Activated B cell treated with CpG ODN at 0.5 μM for 24 hours (primary cell): Measurements from ENCODE around the gene MT3. TPM values are rescaled to one million over a fixed set of nuclear protein-coding genes. Genes with fewer than 3 reads are reported as not detected.

ENCODE experiments used
- ATAC-seq: fragments of 200-7000 bp; cut with Tn5 transposase; one replicate; pipeline ENCODE4 v1.10.0; 2021; ENCODE audit warnings: low read depth, mild to moderate bottlenecking, moderate library complexity
- CTCF ChIA-PET: fragments of 350-600 bp; sonication (Branson Sonifier 250); formaldehyde crosslinking; loops from one replicate; lab custom pipeline; 2021; ENCODE audit warnings: antibody characterized with exemption; lab: Charles Lee
- POLR2A ChIA-PET: fragments of 350-600 bp; sonication (Branson Sonifier 250); formaldehyde crosslinking; loops from one replicate; lab custom pipeline; 2021; ENCODE audit warnings: antibody characterized with exemption; lab: Charles Lee
- DNase-seq: peaks from one replicate; pipeline ENCODE4 v3.0.0; 2022
- H3K27ac Mint-ChIP-seq: one replicate; pipeline ENCODE4 v1.8.0; 2020; ENCODE audit warnings: mixed read lengths
- H3K27me3 Mint-ChIP-seq: one replicate; pipeline ENCODE4 v1.8.0; 2021; ENCODE audit warnings: mixed read lengths
- H3K36me3 Mint-ChIP-seq: one replicate; pipeline ENCODE4 v1.8.0; 2021; ENCODE audit warnings: low read depth, mixed read lengths
- H3K4me1 Mint-ChIP-seq: one replicate; pipeline ENCODE4 v1.8.0; 2021; ENCODE audit warnings: mixed read lengths
- H3K4me3 Mint-ChIP-seq: one replicate; pipeline ENCODE4 v1.8.0; 2020; ENCODE audit warnings: mild to moderate bottlenecking, mixed read lengths
- H3K9me3 Mint-ChIP-seq: one replicate; pipeline ENCODE4 v1.8.0; 2020; ENCODE audit warnings: mixed read lengths
- CTCF ChIP-seq: fragments of 200-600 bp; IDR thresholded peaks from one replicate; pipeline ENCODE4 v1.8.0; 2022; ENCODE audit warnings: antibody characterized with exemption, mild to moderate bottlenecking
- intact Hi-C: fragments of 100-400 bp; cut with micrococcal nuclease; formaldehyde crosslinking; loops from one replicate; pipeline ENCODE4 v1.15.1; 2024
- total RNA-seq: library from RNA; stranded (reverse); gene quantifications from 2 replicates; pipeline ENCODE4 v1.2.3, GENCODE V29; 2022

Gene MT3
- total RNA-seq, 1 donor from 2014 or later: not detected

- no peak for DNase-seq
- Mint-ChIP-seq H3K36me3 (no peaks in the 10 kb centered on the region), H3K4me3 (no peak overlapping the region), H3K27me3 (peaks cover 67% of the 10 kb centered on the region), H3K9me3 (no peaks in the 10 kb centered on the region), H3K27ac (no peak overlapping the region), H3K4me1 (peaks cover 27% of the 10 kb centered on the region)
- TF ChIP-seq CTCF: no peak
- ATAC-seq: no peak
- ChIA-PET CTCF (no interaction called here), POLR2A (interaction anchor here (2.4 kb wide), 1 partner anchor 10 kb away, joined by 5 read pairs; no protein-coding TSS in a partner anchor)
- intact Hi-C loops: loop anchor here (5.0 kb wide), 1 partner anchor 42 kb away; the partner anchor contains the start of gene MT1X
Observed at GRCh38 chr16:56640076-56640475, 50.7 kb downstream of the MT3 start.

Other genes with a start within 250 kb of the MT3 start
- 118 and 134 TPM in 2 replicates for gene AMFR, start 164.0 kb upstream of the MT3 start, total RNA-seq
- gene NUDT21, start 138.2 kb upstream of the MT3 start, total RNA-seq: 108 and 111 TPM in 2 replicates
- 45.6 and 51.8 TPM in 2 replicates for gene OGFOD1, start 138.0 kb upstream of the MT3 start, total RNA-seq
- gene BBS2, start 69.5 kb upstream of the MT3 start, total RNA-seq: 25.5 and 32.3 TPM in 2 replicates
- gene MT4, start 24.5 kb upstream of the MT3 start, total RNA-seq: not detected in 2 replicates
- gene MT2A, start 19.1 kb downstream of the MT3 start, total RNA-seq: 72.7 and 77.4 TPM in 2 replicates
- 2.8 and 4.2 TPM in 2 replicates for gene MT1E, start 36.3 kb downstream of the MT3 start, total RNA-seq
- not detected in 2 replicates for gene MT1M, start 43.1 kb downstream of the MT3 start, total RNA-seq
- not detected in 2 replicates for gene MT1A, start 49.1 kb downstream of the MT3 start, total RNA-seq
- gene MT1B, start 62.4 kb downstream of the MT3 start, total RNA-seq: not detected in 2 replicates
- 21.4 and 22.8 TPM in 2 replicates for gene MT1F, start 68.4 kb downstream of the MT3 start, total RNA-seq
- gene MT1G, start 78.5 kb downstream of the MT3 start, total RNA-seq: 0.69 TPM in 1 of 2 replicates, not detected in the other
- 1.3 TPM in 1 of 2 replicates, not detected in the other for gene MT1H, start 80.3 kb downstream of the MT3 start, total RNA-seq
- 36.3 and 48.9 TPM in 2 replicates for gene MT1X, start 92.9 kb downstream of the MT3 start, total RNA-seq
- gene NUP93, start 140.6 kb downstream of the MT3 start, total RNA-seq: 104 and 111 TPM in 2 replicates